Activated naive CD8-positive, alpha-beta T cell treated with anti-CD3 and anti-CD28 coated beads, Interleukin-2, amount 10 ng/mL, durations not matched to agents 7 days and 5 days (primary cell): Measurements from ENCODE around the gene NPAS4. TPM values are rescaled to one million over a fixed set of nuclear protein-coding genes. Genes with fewer than 3 reads are reported as not detected.

ENCODE experiments used
- ATAC-seq: fragments of 150-1000 bp; cut with Tn5 transposase; one replicate; pipeline ENCODE4 v1.10.0; 2021; ENCODE audit warnings: low read depth, moderate library complexity
- POLR2A ChIA-PET: fragments of 350-600 bp; sonication (Branson Sonifier 250); formaldehyde crosslinking; loops from one replicate; lab custom pipeline; 2021; ENCODE audit warnings: antibody characterized with exemption; lab: Charles Lee
- DNase-seq: peaks from one replicate; pipeline ENCODE4 v3.0.0; 2021
- H3K27ac Mint-ChIP-seq: one replicate; pipeline ENCODE4 v1.8.0; 2022; ENCODE audit warnings: mild to moderate bottlenecking, mixed read lengths
- H3K27me3 Mint-ChIP-seq: one replicate; pipeline ENCODE4 v1.8.0; 2022; ENCODE audit warnings: mild to moderate bottlenecking, moderate library complexity, mixed read lengths
- H3K36me3 Mint-ChIP-seq: one replicate; pipeline ENCODE4 v1.8.0; 2021; ENCODE audit warnings: mild to moderate bottlenecking, mixed read lengths
- H3K4me1 Mint-ChIP-seq: one replicate; pipeline ENCODE4 v1.8.0; 2021; ENCODE audit warnings: mixed read lengths
- H3K4me3 Mint-ChIP-seq: one replicate; pipeline ENCODE4 v1.8.0; 2022; ENCODE audit warnings: mild to moderate bottlenecking, moderate library complexity, mixed read lengths
- H3K9me3 Mint-ChIP-seq: one replicate; pipeline ENCODE4 v1.8.0; 2021; ENCODE audit warnings: mixed read lengths
- total RNA-seq, 2 experiments: library from RNA; stranded (reverse); gene quantifications; one replicate each; pipeline ENCODE4 v1.2.3, GENCODE V29; 2021

NPAS4 gene
- total RNA-seq, 2 experiments from 2014 or later, result 0.23 to 0.67 TPM

- Mint-ChIP-seq H3K9me3 (no peaks in the 10 kb centered on the region), H3K4me3 (peak overlapping the region; percentile 83), H3K4me1 (peaks cover 3% of the 10 kb centered on the region), H3K27me3 (peaks cover 13% of the 10 kb centered on the region), H3K27ac (peak overlapping the region; percentile 57), H3K36me3 (no peaks in the 10 kb centered on the region)
- POLR2A ChIA-PET, result interaction anchor here (0.6 to 2.3 kb wide), 4 partner anchors 12 to 74 kb away, joined by 3 to 10 read pairs (median 4); partner anchors contain the start of genes DPP3, MRPL11 and NPAS4
- peak; percentile 97 for DNase-seq
- ATAC-seq, result peak; percentile 85
These were observed 12.2 kb upstream of the NPAS4 start for GRCh38 chr11:66408488-66409214.

- Mint-ChIP-seq H3K4me1 (peaks cover 3% of the 10 kb centered on the region), H3K27ac (no peak overlapping the region), H3K9me3 (no peaks in the 10 kb centered on the region), H3K36me3 (no peaks in the 10 kb centered on the region), H3K4me3 (peak overlapping the region; percentile 29), H3K27me3 (peaks cover 12% of the 10 kb centered on the region)
- DNase-seq, result no peak
- no peak for ATAC-seq
- POLR2A ChIA-PET, result interaction anchor here (0.6 to 2.3 kb wide), 4 partner anchors 11 to 74 kb away, joined by 3 to 10 read pairs (median 4); partner anchors contain the start of genes DPP3, MRPL11 and NPAS4
These were observed 11.6 kb upstream of the NPAS4 start for GRCh38 chr11:66409226-66409625.

DNA sequence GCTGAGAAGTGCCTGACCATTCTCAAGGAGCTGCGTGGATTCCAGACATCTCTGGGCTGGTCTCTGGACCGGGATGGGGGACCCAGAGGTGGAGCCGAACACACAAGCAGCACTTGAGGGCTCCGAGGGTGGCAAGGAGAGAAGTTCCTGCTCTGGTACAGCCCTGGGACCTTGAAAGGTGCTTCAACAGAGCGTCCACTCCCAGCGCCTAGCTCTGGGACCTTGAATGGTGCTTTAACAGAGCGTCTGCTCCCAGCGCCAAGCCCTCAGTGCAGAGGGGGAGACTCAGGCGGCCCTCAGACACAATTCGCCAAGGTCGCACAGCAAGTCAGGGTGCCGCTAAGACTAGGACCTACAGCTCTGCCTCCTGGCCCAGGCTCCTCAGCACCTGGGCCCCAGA is 10.6 kb upstream of the NPAS4 start:
- Mint-ChIP-seq H3K36me3 (no peaks in the 10 kb centered on the region), H3K9me3 (no peaks in the 10 kb centered on the region), H3K4me1 (peaks cover 3% of the 10 kb centered on the region), H3K27ac (no peak overlapping the region), H3K27me3 (peaks cover 15% of the 10 kb centered on the region), H3K4me3 (no peak overlapping the region)
- POLR2A ChIA-PET, result interaction anchor here (0.5 to 2.4 kb wide), 2 partner anchors 11 to 699 kb away, joined by 5 to 7 read pairs; no protein-coding TSS in a partner anchor
- ATAC-seq, result no peak
- no peak for DNase-seq

GRCh38 chr11:66411323-66411722 is 9.5 kb upstream of the NPAS4 start:
- Mint-ChIP-seq H3K27me3 (peaks cover 19% of the 10 kb centered on the region), H3K27ac (no peak overlapping the region), H3K36me3 (no peaks in the 10 kb centered on the region), H3K4me1 (peaks cover 3% of the 10 kb centered on the region), H3K9me3 (no peaks in the 10 kb centered on the region), H3K4me3 (no peak overlapping the region)
- no peak for ATAC-seq
- no peak for DNase-seq
- POLR2A ChIA-PET, result interaction anchor here (2.4 kb wide), 1 partner anchor 10 kb away, joined by 7 read pairs; no protein-coding TSS in a partner anchor

DNA sequence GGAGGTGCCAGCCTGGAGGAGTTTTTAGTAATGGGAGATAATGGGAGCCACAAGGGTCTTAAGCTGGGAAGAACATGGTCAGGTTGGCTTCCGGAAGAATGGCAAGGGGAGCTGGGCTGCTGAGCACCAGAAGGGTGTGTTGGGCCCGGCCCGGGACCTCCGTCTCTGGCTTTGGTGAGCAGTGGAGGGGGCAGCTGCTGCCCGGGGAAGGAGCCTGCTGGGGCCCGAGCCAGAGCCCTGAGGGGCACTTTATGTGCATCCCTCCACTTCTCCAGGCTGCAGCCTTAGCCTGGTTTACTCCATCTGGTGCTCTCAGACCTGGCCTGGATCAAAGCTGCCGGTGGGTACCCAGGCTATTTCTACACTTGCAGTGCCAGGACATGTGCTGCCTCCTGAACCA is 8.7 kb upstream of the NPAS4 start:
- POLR2A ChIA-PET, result interaction anchor here (2.4 kb wide), 1 partner anchor 10 kb away, joined by 7 read pairs; no protein-coding TSS in a partner anchor
- no peaks in the 10 kb centered on the region for H3K9me3 Mint-ChIP-seq
- ATAC-seq (no peak), DNase-seq (no peak)
- peaks cover 23% of the 10 kb centered on the region for H3K27me3 Mint-ChIP-seq
- no peak overlapping the region for H3K27ac Mint-ChIP-seq
- no peak overlapping the region for H3K4me3 Mint-ChIP-seq
- no peaks in the 10 kb centered on the region for H3K36me3 Mint-ChIP-seq
- H3K4me1 Mint-ChIP-seq, result peaks cover 3% of the 10 kb centered on the region

GRCh38 chr11:66413167-66413566 is 7.7 kb upstream of the NPAS4 start:
- Mint-ChIP-seq H3K4me1 (peaks cover 9% of the 10 kb centered on the region), H3K27me3 (peaks cover 30% of the 10 kb centered on the region), H3K4me3 (no peak overlapping the region), H3K27ac (no peak overlapping the region), H3K9me3 (no peaks in the 10 kb centered on the region), H3K36me3 (no peaks in the 10 kb centered on the region)
- no peak for DNase-seq
- POLR2A ChIA-PET, result no interaction called here
- no peak for ATAC-seq

GRCh38 chr11:66414120-66414934 is 6.5 kb upstream of the NPAS4 start:
- H3K4me1 Mint-ChIP-seq, result peaks cover 12% of the 10 kb centered on the region
- POLR2A ChIA-PET, result no interaction called here
- H3K36me3 Mint-ChIP-seq, result no peaks in the 10 kb centered on the region
- H3K4me3 Mint-ChIP-seq, result no peak overlapping the region
- no peaks in the 10 kb centered on the region for H3K9me3 Mint-ChIP-seq
- peaks cover 39% of the 10 kb centered on the region for H3K27me3 Mint-ChIP-seq
- no peak overlapping the region for H3K27ac Mint-ChIP-seq
- DNase-seq, result no peak
- no peak for ATAC-seq

GRCh38 chr11:66415423-66415822 is 5.4 kb upstream of the NPAS4 start:
- Mint-ChIP-seq H3K27me3 (peaks cover 46% of the 10 kb centered on the region), H3K27ac (no peak overlapping the region), H3K9me3 (no peaks in the 10 kb centered on the region), H3K36me3 (no peaks in the 10 kb centered on the region), H3K4me1 (peaks cover 12% of the 10 kb centered on the region), H3K4me3 (no peak overlapping the region)
- ATAC-seq (no peak), DNase-seq (no peak)
- POLR2A ChIA-PET, result no interaction called here

DNA sequence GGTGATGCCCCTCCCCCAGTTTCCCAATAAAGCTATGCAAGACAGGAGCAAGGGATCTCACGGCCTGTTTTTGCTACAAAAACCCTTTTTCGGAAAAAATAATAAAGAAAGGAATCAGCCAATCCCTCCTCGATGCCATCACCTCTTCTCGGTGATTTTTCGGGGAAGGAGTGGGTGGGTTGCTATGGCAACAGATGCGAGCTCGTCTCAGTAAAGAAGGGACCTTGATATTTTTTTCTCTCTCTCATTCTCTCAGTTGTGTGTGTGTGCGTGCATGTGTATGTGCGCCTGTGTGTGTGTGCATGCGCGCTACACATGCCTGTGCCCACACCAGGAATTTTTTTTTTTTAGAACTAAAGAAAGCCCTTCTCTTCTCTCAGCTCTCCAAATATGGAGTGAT is 3.8 kb upstream of the NPAS4 start:
- no peaks in the 10 kb centered on the region for H3K9me3 Mint-ChIP-seq
- H3K27me3 Mint-ChIP-seq, result peaks cover 51% of the 10 kb centered on the region
- H3K4me3 Mint-ChIP-seq, result no peak overlapping the region
- H3K27ac Mint-ChIP-seq, result no peak overlapping the region
- POLR2A ChIA-PET, result no interaction called here
- H3K36me3 Mint-ChIP-seq, result no peaks in the 10 kb centered on the region
- ATAC-seq (no peak), DNase-seq (no peak)
- H3K4me1 Mint-ChIP-seq, result peaks cover 12% of the 10 kb centered on the region

- POLR2A ChIA-PET, result interaction anchor here (0.7 to 0.8 kb wide), 2 partner anchors 48 to 62 kb away, joined by 3 to 4 read pairs; partner anchors contain the start of genes DPP3 and PELI3
- H3K27me3 Mint-ChIP-seq, result peaks cover 48% of the 10 kb centered on the region
These were observed 2.5 kb upstream of the NPAS4 start for GRCh38 chr11:66418168-66418985.

DNA sequence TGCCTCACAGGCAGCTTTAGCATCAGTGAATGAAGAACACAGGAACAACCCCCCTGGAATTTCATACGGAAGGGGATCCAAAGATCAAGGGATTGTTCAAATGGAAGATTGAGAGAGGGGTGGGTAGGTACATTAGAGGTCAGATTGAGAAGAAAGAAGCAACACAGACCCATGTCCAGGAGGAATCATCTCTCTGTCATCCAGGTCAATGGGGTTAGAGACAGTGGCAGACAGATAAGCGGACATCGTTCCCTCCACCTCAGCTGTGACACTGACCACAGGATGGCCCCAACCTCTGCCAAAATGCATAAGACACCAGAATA is 1.9 kb upstream of the NPAS4 start:
- Mint-ChIP-seq H3K4me1 (peaks cover 12% of the 10 kb centered on the region), H3K36me3 (no peaks in the 10 kb centered on the region), H3K27ac (no peak overlapping the region), H3K9me3 (no peaks in the 10 kb centered on the region), H3K27me3 (peaks cover 48% of the 10 kb centered on the region), H3K4me3 (no peak overlapping the region)
- DNase-seq (no peak), ATAC-seq (no peak)
- POLR2A ChIA-PET, result no interaction called here

More at GRCh38 chr11:66418168-66418985, 2.5 kb upstream of the NPAS4 start:
- Mint-ChIP-seq H3K4me1 (peaks cover 12% of the 10 kb centered on the region), H3K36me3 (no peaks in the 10 kb centered on the region), H3K4me3 (no peak overlapping the region), H3K27ac (no peak overlapping the region), H3K9me3 (no peaks in the 10 kb centered on the region)
- peak; percentile 61 for ATAC-seq
- DNase-seq, result peak; percentile 78

DNA sequence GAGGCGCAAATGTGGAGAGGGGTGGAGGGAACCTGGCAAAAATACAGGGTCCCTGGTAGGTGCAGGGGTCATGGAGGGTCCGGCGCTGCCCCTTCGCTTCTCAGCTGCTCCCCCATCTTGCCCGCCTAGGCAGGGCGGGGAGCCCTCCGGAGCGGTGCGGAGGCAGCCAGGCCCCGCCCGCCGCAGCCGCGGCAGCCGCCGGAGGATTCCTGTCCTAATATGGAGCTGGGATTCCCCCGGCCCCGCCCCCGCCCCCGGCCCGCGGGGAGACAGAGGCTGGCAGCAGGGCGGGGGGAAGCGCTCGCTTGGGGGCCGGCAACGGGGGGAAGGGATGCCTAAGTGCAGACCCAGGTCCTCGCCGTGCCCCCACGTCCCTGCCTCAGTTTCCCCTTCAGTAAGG is 1.0 kb upstream of the NPAS4 start:
- no peak overlapping the region for H3K4me3 Mint-ChIP-seq
- H3K27ac Mint-ChIP-seq, result no peak overlapping the region
- peaks cover 45% of the 10 kb centered on the region for H3K27me3 Mint-ChIP-seq
- H3K4me1 Mint-ChIP-seq, result peaks cover 12% of the 10 kb centered on the region
- POLR2A ChIA-PET, result interaction anchor here (2.9 kb wide), 1 partner anchor 11 kb away, joined by 10 read pairs; no protein-coding TSS in a partner anchor
- no peak for ATAC-seq
- no peak for DNase-seq
- no peaks in the 10 kb centered on the region for H3K36me3 Mint-ChIP-seq
- H3K9me3 Mint-ChIP-seq, result no peaks in the 10 kb centered on the region
